GM19240 (cell line): ENCODE data around the gene GLI2.

Source experiments
- DNase-seq: peaks from one replicate; pipeline ENCODE4 v3.0.0; 2011; ENCODE audit warnings: low spot score; ENCODE audit not compliant: insufficient read length

Gene GLI2

DNA sequence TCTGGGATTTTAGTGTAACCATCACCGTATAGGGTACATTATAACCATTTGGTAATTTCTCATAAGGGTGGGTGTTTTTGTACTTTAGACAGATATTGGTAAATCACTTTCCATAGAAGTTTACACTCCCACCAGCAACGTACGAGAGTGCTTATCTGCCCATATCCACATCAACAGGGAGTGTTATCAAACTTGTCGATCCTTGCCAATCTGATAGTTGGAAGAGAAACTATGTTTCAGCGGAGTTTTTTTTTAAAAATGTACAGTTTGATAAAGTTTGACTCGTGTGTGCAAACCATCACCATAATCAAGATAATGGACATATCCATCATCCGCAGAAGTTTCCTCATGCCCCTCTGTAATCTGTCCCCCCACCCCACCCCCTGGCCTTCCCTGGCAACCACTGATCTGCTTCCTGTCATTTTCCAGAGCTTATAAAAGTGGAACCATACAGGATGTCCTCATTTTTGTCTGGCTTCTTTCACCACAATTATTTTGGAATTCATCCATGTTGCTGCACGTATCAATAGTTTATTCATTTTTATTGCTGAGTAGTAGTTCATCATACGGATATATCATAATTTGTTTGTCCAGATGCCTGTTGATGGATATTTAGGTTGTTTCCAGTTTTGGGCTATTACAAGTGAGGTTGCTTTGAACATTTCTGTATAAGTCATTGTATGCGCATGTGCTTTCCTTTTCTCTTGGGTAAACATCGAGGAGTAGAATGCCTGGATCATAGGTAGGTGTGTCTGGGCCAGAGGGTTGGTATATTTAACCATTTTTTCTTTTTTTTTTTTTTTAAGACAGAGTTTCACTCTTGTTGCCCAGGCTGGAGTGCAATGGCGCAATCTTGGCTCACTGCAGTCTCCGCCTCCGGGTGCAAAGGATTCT is 18.6 kb downstream of the GLI2 start:
- DNase-seq, result no peak

DNA sequence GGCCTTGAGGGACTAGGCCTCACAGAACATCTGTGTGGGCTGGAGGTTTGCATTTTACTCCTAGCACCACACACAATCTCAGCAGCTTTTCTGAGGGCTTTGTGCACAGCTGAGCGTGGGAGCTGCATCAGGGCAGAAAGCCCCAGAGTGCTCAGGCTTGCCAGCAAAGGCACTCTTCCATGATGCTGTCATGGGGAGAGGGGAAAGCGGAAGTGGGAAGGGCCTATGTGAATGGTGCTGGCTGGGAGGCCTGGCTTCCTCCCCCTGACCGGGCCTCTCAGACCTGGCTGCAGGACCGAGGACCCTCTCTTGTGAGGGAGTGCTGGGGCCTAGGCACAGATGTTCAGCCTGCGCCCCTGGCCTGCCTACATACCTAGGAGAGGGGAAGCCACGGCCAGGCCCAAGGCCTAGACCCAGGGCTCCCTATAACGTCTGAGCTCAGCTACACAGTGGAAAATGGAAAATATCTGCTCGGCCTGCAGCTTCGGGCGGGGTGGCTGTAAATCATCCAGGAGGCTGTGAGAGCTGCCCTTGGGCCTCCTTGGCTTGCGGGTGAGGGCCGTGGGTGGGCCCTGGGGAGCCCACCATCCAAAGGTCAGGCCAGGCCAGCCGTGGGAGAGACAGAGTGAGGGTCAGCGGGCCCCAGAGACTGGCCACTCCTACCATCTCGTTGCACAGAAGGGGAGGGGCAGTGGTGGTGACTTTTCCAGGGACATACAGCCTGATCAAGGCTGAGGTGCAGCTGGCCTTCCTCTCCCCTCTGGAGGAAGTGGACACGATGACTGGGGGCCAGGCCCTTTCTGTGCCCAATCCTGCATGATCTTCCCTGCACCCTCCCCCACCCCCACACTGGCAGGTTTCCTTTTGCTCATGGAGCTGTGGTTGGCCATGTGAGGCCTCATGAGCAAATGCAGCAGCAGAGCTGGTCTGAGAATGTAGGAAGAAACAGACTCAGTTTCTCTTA is 22.8 kb downstream of the GLI2 start:
- no peak for DNase-seq

DNA sequence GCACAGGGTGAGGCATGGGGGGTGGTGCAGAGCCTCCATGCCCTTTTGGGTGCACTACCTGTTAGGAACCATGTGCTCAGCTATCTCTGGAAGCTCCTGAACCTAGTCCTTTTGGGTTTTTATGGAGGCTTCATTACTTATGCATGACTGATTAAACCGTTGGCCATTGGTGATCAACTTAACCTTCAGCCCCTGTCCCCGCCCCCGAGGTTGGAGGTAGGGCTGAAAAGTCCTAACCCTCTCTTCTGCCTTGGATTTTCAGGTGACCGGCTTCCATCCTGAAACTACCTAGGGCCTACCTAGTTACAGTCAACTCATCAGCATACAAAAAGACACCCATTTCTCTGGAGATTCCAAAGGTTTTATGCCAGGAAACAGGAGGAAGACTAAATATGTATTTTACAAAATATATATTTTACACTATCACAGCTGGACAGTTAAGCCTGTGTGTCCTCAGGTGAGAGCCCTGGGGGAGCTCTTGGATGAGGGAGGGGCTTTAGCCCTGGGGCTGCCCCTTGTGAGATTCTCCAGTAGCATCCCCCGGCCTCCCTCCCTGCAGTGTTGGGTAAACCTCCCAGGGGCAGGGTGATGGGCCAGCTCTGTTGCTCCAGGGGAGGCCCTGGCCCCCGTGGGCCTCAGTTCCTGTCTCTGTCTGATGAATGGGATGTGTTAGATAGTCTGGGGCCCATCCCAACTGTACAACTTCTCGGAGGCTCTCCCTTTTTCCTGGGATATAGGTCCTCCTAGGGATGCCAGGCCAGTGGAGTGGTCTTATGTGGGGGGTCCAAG is 24.1 kb downstream of the GLI2 start:
- DNase-seq, result no peak

DNA sequence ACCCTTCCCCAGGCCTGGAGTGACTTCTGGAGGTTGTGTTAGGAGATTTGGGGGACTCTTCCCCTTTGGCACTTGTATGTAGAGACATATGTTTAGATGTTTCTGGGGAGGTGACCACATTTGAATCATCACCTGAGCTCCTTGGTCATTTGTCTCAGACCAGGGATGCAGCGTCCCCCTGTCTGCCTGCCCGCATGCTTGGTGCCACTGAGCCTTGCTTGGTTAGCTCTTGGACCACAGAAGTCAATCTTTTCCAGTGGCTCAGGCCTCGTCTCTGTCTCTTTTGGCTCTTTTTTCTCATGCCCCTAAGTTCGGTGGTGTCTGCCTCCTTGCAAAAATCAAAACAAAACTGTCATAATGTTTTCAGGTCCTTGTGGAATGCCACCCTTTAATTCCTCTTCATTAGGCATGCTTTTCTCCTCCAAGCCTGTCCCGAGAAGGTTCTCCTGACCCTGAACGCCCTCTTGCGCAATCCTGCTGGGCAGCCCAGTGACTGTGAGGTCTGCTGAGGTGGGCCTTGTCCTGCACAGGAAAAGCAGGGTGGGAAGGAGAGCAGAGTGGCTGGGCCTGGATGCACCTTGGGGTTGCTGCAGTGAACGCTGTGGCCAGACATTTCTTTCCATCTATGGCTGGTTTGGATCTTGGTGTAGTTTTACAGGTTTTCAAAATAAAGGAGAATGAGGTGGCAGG is 24.9 kb downstream of the GLI2 start:
- DNase-seq, result no peak

DNA sequence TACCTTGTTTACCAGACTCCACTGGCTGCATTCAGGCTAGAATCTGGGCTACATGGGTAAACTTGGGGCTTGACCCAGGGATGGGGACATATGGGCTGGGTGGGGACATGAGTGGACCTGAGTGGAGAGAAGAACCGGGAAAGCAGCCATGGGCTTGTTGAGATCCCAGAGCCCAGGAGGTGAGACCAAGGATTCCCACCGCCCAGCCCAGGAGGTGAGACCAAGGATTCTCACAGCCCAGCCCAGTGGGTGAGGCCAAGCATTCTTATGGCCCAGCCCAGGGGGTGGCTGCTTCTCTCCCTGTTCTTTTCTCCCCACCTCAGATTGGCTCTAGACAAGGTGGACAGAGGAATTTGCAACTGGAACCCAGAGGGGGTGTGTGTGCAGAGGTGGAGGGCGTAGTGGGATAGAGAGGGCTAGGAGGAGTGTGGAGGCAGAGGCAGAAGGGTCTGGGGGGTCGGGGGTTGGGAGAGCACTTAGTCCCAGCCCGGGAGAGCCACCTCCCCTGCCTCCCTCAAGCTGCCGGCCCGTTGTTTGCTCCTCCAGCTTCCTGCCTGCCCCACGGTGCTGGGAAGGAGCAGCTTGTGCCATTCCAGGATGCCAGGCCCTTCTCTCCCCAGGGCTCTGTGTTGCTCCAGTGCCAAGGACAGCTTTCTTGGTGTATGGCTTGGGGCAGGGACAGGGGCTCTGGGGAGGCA is 25.6 kb downstream of the GLI2 start:
- no peak for DNase-seq

DNA sequence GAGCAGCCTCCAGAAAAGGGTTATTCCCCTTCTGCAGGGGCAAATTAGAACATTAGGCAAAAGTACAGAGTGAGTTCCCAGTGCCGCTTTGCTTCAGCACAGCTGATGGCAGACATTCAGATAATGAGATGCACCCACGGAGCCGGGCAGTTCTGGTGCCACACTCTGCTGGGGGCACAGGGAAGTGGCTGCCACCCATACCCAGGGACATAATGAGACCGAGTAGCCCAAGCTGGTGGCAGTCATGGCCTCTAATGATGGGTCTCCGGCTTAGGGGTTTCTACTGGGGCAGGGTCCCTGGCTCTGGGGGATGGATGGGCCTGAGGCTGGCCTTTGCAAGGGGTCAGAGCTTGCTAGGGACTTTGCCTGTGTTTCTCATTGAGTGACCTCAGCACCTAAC is 26.2 kb downstream of the GLI2 start:
- DNase-seq, result no peak

DNA sequence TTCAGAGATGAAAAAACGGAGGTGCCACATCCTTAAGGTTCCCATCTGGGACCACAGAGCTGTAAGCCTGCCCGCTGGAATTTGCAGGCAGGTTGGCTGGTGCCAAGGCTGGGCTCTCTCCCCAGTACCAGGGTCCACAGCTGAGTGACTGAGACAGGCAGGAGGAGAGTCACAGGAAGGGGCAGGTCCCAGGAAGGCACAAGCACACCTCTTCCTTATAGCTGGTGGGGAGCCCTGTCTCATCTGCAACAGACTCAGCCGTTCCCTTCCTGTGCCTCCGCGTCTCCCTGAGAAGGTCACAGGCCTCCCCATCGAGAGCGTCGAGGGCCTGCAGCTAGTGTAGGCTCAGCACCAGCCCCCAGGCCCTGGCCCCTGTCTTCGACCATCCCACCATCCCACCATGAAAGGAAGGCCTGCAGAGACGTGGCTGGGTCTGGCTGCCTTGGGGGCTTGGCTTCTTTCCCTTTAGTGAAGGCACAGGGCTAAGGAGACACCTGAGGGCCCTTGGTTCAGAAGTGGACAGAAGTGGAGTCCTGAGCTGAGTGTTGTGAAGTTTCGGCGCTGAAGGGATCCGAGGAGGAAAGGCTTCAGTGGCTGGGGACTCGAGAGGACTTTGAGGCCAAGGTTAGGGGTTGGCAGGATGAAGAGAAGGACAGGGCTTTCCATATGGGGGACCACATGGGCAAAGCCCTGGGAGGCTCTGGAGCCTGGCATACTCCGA is 26.8 kb downstream of the GLI2 start:
- no peak for DNase-seq

DNA sequence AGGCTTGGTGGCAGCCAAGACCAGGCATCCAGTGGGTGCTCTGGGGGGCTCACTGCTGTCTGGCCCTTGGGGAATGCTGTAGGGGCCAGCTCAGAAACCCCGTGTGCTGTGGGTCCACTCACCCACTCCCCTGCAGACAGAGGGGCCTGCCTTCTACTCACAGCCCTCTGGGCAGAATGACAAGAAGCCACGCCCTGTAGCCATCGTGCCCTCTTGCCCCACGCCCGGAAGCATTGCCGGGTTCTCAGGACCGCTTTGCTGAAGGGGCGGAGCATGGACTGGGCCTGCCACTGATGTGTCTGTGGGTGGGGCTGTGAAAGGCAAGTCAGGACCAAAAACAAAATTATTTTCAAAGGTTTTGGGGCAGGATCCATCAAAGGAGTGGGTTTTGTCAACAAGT is 27.8 kb downstream of the GLI2 start:
- DNase-seq, result no peak

DNA sequence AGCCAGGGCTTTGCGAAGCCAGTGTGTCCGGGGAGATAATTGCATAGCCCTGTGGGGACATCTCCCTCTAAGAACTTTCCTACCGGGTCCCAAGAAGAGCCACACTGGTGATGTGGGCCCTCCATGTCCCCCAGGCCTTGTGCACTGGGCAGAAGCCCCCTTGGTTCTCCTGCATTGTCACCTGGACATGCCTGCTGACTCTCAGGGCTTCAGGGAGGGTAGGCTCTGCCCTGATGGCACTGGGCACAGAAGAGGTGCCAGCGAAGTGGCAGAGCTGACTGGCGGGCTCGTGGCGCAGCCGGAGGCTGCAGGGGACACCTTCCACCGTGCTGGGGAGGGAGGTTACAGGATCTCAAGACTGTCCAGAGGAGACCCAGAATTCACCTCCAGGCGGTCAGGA is 28.3 kb downstream of the GLI2 start:
- no peak for DNase-seq

DNA sequence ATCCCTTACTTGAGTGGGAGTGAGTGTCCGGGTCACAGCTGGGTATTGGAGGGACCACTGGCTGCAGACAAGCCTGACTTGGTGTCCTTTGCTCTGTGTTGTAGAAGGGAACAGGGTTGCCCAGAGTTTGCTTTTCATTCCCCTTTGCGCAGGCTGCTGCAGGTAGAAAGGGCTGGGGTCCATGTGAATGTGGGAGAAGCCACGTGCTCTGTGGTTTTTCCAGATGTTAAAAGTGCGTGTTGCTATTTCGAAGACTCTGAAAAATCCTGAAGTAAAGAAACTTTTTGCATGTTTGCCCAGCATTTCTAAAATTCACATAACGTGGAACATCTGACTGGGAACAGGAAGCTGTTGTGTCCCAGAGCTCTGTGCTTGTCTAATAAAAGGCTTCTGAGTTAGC is 28.8 kb downstream of the GLI2 start:
- DNase-seq, result no peak

DNA sequence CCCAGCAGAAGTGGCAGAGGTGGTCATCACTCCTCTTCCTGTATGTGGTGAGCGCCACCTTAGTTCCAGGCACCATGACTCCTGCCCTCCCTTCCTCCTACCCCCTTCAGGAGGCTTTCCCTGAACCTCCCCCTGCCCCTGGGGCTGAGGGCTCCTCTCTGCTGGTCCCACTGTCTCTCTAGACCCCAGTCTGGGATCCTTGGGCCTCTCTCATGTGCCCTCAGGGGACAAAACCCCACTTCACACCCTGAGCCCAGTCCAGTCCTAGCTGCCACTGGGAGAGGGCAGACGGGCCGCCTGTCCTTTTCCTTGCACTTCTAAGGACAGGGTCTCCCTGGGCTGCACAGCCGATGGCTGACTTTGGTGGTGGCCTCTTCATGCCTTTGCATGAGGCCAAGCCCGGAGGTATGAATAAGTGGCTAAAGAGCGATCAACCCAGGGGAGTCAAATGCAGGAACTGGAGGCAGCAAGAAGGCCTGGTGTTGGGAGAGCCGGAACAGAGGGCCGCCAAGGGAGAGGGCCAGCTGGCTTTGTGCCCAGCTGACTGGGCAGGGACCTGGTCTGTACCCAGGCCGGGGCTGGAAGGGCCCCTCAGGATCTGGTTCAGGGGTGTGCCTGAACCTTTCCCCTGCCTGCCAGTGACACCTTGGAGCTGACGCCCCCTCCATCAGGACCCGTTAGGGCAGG is 29.5 kb downstream of the GLI2 start:
- no peak for DNase-seq

DNA sequence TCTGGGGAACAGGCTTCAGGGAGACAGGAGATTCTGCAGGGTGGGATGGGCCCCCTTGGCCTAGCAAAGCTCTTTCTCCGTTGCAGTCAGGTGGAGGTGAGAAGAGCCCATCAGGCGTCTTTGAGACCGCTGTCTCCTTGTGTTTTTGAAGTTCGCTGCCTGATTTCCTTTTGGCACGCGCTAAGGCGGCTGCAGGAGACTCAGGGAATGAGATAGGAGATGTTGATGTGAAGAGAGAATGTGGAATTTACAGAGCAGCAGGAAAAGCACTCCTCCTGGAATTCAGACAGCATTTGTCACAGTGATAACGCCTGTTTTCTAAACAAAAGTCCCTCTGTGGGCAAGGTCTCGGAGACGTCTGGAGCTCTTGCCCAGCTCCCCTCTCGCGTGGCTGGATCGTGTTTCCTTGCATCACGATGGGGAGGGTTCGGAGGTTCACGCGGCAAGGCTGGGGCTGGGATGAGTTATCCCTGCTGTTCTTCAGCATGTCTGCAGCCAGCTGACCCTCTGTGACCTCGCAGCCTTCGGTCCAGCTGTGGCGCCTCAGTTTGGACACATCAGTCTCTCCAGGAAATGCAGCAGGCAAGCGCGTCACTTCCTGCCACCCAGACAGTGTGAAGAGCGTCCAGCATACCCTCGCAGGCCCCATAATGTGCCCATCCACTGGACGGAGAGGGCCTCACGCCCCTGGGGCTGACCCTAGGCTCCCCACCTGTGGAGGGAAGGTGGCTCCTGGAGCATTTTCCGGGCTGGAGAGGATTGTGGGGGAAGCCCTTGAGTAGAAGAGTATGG is 30.2 kb downstream of the GLI2 start:
- DNase-seq, result no peak

DNA sequence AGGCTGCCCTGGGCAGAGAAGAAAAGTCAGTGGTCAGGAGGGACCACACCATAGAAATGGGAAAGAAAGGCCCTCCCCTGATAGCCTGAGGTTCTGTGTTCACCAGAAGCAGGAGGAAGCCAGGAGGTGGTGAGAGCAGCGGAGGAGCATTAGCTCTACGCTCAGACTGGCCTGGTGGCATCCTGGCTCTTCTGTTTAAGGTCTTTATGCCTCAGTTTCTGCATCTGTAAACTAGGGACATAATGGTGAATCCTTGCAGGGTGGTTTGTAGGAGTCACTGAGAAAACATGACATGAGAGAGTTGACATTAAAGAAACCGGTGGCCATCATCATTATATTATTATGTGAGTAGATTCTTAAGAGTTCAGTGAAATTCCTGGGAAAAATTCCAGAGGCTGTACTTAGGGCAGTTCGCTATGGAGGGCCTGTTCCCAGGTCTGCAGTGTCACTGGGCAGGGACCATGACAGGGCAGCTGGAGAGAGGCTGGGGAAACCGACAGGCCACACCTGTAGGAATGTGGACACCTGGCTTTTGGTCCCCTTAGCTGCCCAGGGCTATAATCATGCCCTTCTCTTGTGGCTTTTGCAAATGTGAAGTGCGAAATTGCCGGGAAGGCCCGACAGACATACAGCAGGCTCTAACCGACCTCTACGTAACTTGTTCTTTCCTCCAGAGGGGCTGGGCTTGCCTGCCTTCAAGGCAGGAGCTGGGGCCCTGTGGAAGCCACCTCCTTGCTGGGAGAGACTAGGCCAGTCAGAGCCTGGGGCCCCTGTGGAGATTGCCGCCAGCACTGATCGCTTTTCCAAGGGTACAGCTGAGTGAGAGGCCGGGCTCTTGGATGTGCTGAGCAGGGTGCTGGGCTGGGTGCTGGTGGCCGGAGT is 31.0 kb downstream of the GLI2 start:
- DNase-seq, result no peak

DNA sequence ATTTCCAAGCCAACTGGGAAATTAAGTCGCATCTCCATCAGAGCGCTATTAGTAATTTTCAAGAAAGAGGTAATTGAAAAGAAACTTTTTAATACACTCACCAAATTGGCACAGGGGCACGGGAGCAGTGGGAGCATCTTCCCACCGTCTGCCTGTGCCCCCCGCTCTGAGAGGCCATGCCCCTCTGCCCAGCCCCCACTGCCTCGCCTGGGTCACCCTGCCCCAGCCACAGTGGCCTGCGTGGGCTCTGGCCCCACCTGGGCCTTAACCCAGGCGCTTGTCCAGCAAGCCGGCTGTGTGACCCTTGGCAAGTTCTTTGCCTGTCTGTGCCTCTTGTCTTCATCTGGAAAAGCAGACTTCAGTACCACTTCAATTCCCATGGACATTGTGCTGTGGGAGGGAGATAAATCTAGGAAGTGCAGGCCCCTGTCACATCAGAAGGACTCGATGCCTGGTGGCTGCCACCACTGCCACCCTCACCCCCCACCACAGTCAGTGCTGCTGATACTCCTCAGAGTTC is 31.9 kb downstream of the GLI2 start:
- DNase-seq, result no peak

DNA sequence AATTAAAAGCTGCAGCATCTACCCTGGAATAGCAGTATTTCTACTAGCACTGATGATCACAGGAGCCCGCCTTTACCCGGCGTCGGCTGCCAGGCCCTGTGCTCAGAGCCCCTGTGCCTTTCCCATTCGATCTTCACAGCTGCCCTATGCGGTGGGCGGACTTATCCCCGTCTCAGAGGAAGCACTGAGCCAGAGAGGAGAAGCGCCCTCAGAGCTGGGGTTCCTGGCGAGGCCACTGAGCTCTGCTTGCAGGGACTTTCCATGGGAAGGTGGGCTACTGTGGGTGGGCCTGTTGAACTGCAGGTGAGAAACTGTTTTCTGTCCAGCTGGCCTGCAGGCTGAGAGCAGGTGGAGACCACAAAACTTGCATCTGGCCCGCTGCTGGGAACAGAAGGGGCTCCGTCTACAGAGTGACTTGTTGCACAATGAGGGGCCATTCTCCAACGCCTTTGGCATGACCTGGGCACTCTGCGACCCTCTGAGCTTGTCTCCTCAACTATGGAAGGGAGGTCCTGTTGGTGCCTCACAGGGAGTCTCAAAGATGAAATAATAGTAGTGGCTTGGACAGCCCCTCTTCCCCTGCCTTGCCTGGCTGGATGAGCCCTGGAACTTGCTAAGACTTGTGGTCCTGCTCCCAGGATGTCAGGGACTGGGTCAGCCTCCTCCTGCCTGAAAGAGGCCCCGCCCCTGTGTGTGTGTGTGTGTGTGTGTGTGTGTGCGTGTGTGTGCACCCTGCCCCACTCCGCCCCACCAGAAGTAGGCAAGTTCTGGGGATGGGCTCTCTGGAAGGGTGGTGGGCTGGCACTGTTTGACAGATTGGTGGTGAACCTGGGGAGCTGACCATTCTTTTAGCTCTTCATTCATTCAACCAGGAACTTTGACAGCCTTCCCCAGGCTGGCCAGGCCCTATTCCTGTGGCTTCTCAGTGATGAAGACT is 32.7 kb downstream of the GLI2 start:
- no peak for DNase-seq
